Measurements from ENCODE around the gene APOC1. TPM values are rescaled to one million over a fixed set of nuclear protein-coding genes. Genes with fewer than 3 reads are reported as not detected.

Gene APOC1
- polyA plus RNA-seq, 4 donors, result 3.1 to 65.1 (median 13.4) TPM

DNA sequence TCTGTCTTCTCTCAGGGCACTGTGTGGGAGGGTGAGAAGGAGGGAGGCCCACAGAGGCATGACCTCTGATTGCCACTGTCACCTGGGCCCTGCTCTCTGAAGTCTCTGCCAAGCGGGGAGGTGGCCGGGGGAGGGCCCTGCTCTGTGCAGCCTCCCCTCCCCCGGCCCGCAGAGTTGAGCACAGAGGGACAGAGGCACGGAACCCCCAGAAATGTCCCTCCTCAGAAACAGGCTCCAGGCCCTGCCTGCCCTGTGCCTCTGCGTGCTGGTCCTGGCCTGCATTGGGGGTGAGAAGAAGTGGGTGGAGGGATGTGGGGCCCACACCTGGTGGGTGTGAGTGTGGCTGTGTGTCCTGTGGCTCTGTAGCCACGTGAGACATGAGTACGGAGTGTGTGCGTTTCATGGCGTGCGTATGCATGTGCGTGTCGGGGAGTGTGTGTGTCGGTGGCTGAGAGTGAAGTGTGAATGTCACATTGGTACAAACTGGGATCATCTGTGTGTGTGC is 27.7 kb downstream of the APOC1 start, which contains the start of gene APOC4:
APOC4 (plus strand) TSS at position 171 of the 505 bp plus-strand sequence; CDS start at position 212, 41 bp downstream.
- H3K4me3 ChIP-seq (ENCODE audit: low read depth in 1 of 3, low read length in 3 of 3), result no peak within 1 kb of the TSS
- no peaks in the 10 kb centered on the region for H3K9me3 ChIP-seq (ENCODE audit: control insufficient read depth in 2 of 2, insufficient read depth in 1 of 2, low read depth in 1 of 2, low read length in 1 of 2)
- H3K27me3 ChIP-seq (ENCODE audit: control insufficient read depth in 3 of 3, insufficient read depth in 3 of 3, low read length in 3 of 3), result no peaks in the 10 kb centered on the region
- H3K36me3 ChIP-seq (ENCODE audit: control insufficient read depth in 3 of 3, insufficient read depth in 2 of 3, low read depth in 1 of 3, low read length in 3 of 3), result no peaks in the 10 kb centered on the region
- WGBS, 3 donors, result 86% methylated on average over 14 of the region's 14 CpGs
- DNase-seq (no peak), FAIRE-seq (no peak)
- no peak within 1 kb of the TSS for H3K27ac ChIP-seq (ENCODE audit: low read depth in 1 of 3, low read length in 2 of 3)
- peaks cover 0 to 12% (median 3%) of the 10 kb centered on the region in 3 donors for H3K4me1 ChIP-seq (ENCODE audit: control insufficient read depth in 3 of 3, insufficient read depth in 2 of 3, low read depth in 1 of 3, low read length in 2 of 3)

DNA sequence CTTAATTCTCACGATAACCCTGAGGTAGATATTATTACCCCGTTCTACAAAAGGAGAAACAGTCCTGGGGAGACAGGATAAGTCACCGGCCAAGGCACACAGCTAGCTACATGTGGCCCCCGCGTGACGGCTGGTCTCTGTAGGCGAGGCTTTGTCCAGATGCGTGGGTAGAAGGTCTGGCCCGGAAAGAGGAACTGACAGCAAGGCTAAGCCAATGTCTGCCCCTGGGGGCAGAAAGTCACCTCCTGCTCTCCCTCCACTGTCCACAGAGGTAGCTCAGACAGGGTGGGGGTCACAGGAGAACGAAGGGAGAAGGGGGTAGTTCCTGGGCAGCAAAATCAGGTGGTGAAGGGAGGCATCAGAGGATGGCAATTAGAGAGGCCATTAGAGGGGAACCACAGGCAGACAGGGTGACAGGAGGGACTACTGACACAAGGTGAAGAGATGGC is 29.4 kb downstream of the APOC1 start:
- H3K27ac ChIP-seq (ENCODE audit: low read depth in 1 of 3, low read length in 2 of 3), result no peak overlapping the region
- WGBS, 3 donors, result 67 to 81% (median 70%) methylated on average over 10 of the region's 10 CpGs
- H3K4me1 ChIP-seq (ENCODE audit: control insufficient read depth in 3 of 3, insufficient read depth in 2 of 3, low read depth in 1 of 3, low read length in 2 of 3), result peaks cover 0 to 14% (median 3%) of the 10 kb centered on the region in 3 donors
- FAIRE-seq (no peak), DNase-seq (no peak)
- no peaks in the 10 kb centered on the region for H3K9me3 ChIP-seq (ENCODE audit: control insufficient read depth in 2 of 2, insufficient read depth in 1 of 2, low read depth in 1 of 2, low read length in 1 of 2)
- H3K27me3 ChIP-seq (ENCODE audit: control insufficient read depth in 3 of 3, insufficient read depth in 3 of 3, low read length in 3 of 3), result no peaks in the 10 kb centered on the region
- H3K36me3 ChIP-seq (ENCODE audit: control insufficient read depth in 3 of 3, insufficient read depth in 2 of 3, low read depth in 1 of 3, low read length in 3 of 3), result peaks cover 0 to 10% (median 0%) of the 10 kb centered on the region in 3 donors
- no peak overlapping the region for H3K4me3 ChIP-seq (ENCODE audit: low read depth in 1 of 3, low read length in 3 of 3)

DNA sequence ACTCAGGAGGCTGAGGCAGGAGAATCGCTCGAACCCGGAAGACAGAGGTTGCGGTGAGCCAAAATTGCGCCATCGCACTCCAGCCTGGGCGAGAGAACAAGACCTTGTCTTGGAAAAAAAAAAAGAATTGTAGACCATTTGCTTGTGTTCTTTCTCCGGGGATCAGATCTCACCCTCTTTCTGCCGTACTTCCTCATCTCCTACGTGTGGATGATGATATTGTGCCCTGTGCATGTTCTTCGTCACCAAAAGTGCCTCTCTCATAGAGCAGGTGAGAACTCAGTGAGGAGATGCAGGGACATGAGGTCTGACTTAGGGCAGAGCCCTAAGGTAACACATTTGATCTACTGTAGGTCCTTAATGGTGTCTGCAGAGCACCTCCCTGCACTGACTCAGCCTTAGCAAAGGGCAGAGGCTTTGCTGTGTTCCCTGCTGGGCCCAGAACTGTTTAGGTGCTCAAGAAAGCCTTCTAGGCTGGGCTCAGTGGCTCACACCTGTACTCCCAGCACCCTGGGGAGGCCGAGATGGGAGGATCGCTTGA is 32.7 kb downstream of the APOC1 start:
- Histone ChIP-seq H3K27ac (ENCODE audit: low read depth in 1 of 3, low read length in 2 of 3) (no peak overlapping the region), H3K9me3 (ENCODE audit: control insufficient read depth in 2 of 2, insufficient read depth in 1 of 2, low read depth in 1 of 2, low read length in 1 of 2) (no peaks in the 10 kb centered on the region), H3K27me3 (ENCODE audit: control insufficient read depth in 3 of 3, insufficient read depth in 3 of 3, low read length in 3 of 3) (no peaks in the 10 kb centered on the region), H3K4me1 (ENCODE audit: control insufficient read depth in 3 of 3, insufficient read depth in 2 of 3, low read depth in 1 of 3, low read length in 2 of 3) (peaks cover 0 to 19% (median 3%) of the 10 kb centered on the region in 3 donors), H3K36me3 (ENCODE audit: control insufficient read depth in 3 of 3, insufficient read depth in 2 of 3, low read depth in 1 of 3, low read length in 3 of 3) (peaks cover 0 to 33% (median 0%) of the 10 kb centered on the region in 3 donors), H3K4me3 (ENCODE audit: low read depth in 1 of 3, low read length in 3 of 3) (no peak overlapping the region)
- 90 to 97% (median 90%) methylated on average over 13 of the region's 13 CpGs for WGBS, 3 donors
- FAIRE-seq (no peak), DNase-seq (no peak)

DNA sequence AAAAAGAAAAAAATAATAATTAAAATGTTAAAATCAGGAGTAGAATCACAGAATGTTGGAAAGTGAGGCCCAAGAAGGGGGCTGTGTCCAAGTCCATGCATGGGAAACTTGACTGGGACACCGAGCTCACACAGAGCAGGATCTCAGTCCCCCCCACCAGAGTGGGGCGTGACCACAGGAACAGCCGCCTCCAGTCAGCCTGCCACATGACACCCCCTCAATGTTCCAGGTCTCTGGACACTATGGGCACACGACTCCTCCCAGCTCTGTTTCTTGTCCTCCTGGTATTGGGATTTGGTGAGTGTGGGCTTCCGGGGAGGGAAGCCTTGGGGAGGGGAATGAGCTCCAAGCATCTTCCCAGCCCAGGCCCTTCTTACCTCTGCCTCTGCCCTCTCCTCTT is 33.8 kb downstream of the APOC1 start:
- peaks cover 0 to 34% (median 0%) of the 10 kb centered on the region in 3 donors for H3K36me3 ChIP-seq (ENCODE audit: control insufficient read depth in 3 of 3, insufficient read depth in 2 of 3, low read depth in 1 of 3, low read length in 3 of 3)
- peaks cover 0 to 19% (median 3%) of the 10 kb centered on the region in 3 donors for H3K4me1 ChIP-seq (ENCODE audit: control insufficient read depth in 3 of 3, insufficient read depth in 2 of 3, low read depth in 1 of 3, low read length in 2 of 3)
- no peaks in the 10 kb centered on the region for H3K9me3 ChIP-seq (ENCODE audit: control insufficient read depth in 2 of 2, insufficient read depth in 1 of 2, low read depth in 1 of 2, low read length in 1 of 2)
- H3K4me3 ChIP-seq (ENCODE audit: low read depth in 1 of 3, low read length in 3 of 3), result no peak overlapping the region
- WGBS, 3 donors, result 80 to 85% (median 81%) methylated on average over 5 of the region's 5 CpGs
- no peak overlapping the region for H3K27ac ChIP-seq (ENCODE audit: low read depth in 1 of 3, low read length in 2 of 3)
- DNase-seq (no peak), FAIRE-seq (no peak)
- H3K27me3 ChIP-seq (ENCODE audit: control insufficient read depth in 3 of 3, insufficient read depth in 3 of 3, low read length in 3 of 3), result no peaks in the 10 kb centered on the region

DNA sequence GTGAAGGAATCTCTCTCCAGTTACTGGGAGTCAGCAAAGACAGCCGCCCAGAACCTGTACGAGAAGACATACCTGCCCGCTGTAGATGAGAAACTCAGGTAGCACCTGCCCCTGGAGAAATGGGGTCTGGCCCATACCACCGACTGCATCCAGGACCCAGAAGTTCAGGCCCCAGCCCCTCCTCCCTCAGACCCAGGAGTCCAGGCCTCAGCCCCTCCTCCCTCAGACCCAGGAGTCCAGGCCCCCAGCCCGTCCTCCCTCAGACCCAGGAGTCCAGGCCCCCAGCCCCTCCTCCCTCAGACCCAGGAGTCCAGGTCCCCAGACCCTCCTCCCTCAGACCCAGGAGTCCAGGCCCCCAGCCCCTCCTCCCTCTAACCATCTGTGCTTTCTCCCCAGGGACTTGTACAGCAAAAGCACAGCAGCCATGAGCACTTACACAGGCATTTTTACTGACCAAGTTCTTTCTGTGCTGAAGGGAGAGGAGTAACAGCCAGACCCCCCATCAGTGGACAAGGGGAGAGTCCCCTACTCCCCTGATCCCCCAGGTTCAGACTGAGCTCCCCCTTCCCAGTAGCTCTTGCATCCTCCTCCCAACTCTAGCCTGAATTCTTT is 34.5 kb downstream of the APOC1 start:
- Histone ChIP-seq H3K4me1 (ENCODE audit: control insufficient read depth in 3 of 3, insufficient read depth in 2 of 3, low read depth in 1 of 3, low read length in 2 of 3) (peaks cover 0 to 25% (median 3%) of the 10 kb centered on the region in 3 donors), H3K36me3 (ENCODE audit: control insufficient read depth in 3 of 3, insufficient read depth in 2 of 3, low read depth in 1 of 3, low read length in 3 of 3) (peaks cover 0 to 37% (median 2%) of the 10 kb centered on the region in 3 donors), H3K27ac (ENCODE audit: low read depth in 1 of 3, low read length in 2 of 3) (no peak overlapping the region), H3K4me3 (ENCODE audit: low read depth in 1 of 3, low read length in 3 of 3) (no peak overlapping the region), H3K27me3 (ENCODE audit: control insufficient read depth in 3 of 3, insufficient read depth in 3 of 3, low read length in 3 of 3) (no peaks in the 10 kb centered on the region), H3K9me3 (ENCODE audit: control insufficient read depth in 2 of 2, insufficient read depth in 1 of 2, low read depth in 1 of 2, low read length in 1 of 2) (no peaks in the 10 kb centered on the region)
- DNase-seq (no peak), FAIRE-seq (no peak)
- WGBS, 3 donors, result 83 to 92% (median 90%) methylated on average over 4 to 5 of the region's 5 CpGs

DNA sequence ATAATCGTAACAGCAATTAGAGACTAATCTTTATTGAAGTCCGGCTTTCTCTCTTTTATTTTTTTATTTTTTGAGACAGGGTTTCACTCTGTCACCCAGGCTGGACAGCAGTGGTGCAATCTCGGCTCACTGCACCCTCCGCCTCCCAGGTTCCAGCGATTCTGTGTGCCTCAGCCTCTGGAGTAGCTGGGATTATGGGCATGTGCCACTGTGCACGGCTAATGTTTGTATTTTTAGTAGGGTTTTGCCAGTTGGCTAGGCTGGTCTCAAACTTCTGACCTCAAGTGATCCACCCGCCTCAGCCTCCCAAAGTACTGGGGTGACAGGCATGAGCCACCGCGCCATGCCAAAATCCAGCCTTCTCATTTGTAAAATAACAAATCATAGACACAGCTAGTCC is 35.1 kb downstream of the APOC1 start:
- Histone ChIP-seq H3K27me3 (ENCODE audit: control insufficient read depth in 3 of 3, insufficient read depth in 3 of 3, low read length in 3 of 3) (no peaks in the 10 kb centered on the region), H3K36me3 (ENCODE audit: control insufficient read depth in 3 of 3, insufficient read depth in 2 of 3, low read depth in 1 of 3, low read length in 3 of 3) (peaks cover 0 to 37% (median 2%) of the 10 kb centered on the region in 3 donors), H3K4me1 (ENCODE audit: control insufficient read depth in 3 of 3, insufficient read depth in 2 of 3, low read depth in 1 of 3, low read length in 2 of 3) (peaks cover 0 to 26% (median 3%) of the 10 kb centered on the region in 3 donors), H3K27ac (ENCODE audit: low read depth in 1 of 3, low read length in 2 of 3) (no peak overlapping the region), H3K9me3 (ENCODE audit: control insufficient read depth in 2 of 2, insufficient read depth in 1 of 2, low read depth in 1 of 2, low read length in 1 of 2) (no peaks in the 10 kb centered on the region), H3K4me3 (ENCODE audit: low read depth in 1 of 3, low read length in 3 of 3) (no peak overlapping the region)
- 79 to 92% (median 91%) methylated on average over 9 of the region's 9 CpGs for WGBS, 3 donors
- no peak for DNase-seq
- FAIRE-seq, result no peak

DNA sequence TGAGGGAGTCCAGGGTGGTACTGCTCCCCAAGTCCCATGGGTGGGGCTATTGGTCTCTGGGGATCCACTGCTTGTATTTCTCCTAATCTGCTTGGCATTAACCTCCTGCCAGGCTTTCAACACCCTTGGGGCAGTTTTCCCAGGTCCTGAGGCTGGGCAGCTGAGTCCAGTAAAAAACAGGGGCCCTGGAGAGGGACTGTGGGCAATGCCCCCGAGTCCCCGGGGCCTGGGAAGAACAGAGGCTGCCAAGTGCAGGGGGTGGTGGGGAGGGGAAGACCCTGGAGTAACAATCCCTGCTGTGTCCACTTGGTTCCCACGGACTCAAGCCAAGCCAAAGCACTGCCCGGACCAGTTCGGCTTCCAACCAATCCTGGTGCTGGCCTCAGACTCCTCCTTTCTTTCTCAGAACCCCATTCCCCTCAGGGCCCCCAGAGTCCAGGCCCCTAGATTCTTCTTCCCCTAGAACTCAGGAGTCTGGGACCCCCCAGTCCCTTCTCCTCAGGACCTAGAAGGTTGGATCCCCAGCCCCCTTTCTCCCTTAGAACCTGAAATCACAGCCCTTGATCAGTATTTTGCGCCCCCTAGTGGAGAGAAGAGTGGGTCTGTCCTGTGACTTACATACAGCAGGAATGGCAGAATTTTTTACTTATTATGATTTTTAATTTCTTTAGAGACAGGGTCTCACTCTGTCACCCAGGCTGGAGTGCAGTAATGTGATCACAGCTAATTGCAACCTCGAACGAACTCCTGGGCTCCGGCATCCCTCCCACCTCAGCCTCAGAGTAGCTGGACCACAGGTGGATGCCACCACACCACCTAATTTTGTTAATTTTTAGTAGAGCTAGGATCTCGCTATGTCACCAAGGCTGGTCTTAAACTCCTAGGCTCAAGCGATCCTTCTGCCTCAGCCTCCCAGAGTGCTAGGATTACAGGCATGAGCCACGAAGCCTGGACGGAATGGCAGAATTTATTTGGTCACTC is 37.1 kb downstream of the APOC1 start:
- Histone ChIP-seq H3K4me3 (ENCODE audit: low read depth in 1 of 3, low read length in 3 of 3) (no peak overlapping the region), H3K27me3 (ENCODE audit: control insufficient read depth in 3 of 3, insufficient read depth in 3 of 3, low read length in 3 of 3) (no peaks in the 10 kb centered on the region), H3K4me1 (ENCODE audit: control insufficient read depth in 3 of 3, insufficient read depth in 2 of 3, low read depth in 1 of 3, low read length in 2 of 3) (peaks cover 2 to 25% (median 4%) of the 10 kb centered on the region in 3 donors), H3K9me3 (ENCODE audit: control insufficient read depth in 2 of 2, insufficient read depth in 1 of 2, low read depth in 1 of 2, low read length in 1 of 2) (no peaks in the 10 kb centered on the region), H3K36me3 (ENCODE audit: control insufficient read depth in 3 of 3, insufficient read depth in 2 of 3, low read depth in 1 of 3, low read length in 3 of 3) (peaks cover 0 to 37% (median 2%) of the 10 kb centered on the region in 3 donors), H3K27ac (ENCODE audit: low read depth in 1 of 3, low read length in 2 of 3) (no peak overlapping the region)
- 48 to 53% (median 50%) methylated on average over 13 of the region's 13 CpGs for WGBS, 3 donors
- DNase-seq (peak; percentile 78 to 81), FAIRE-seq (no peak)

DNA sequence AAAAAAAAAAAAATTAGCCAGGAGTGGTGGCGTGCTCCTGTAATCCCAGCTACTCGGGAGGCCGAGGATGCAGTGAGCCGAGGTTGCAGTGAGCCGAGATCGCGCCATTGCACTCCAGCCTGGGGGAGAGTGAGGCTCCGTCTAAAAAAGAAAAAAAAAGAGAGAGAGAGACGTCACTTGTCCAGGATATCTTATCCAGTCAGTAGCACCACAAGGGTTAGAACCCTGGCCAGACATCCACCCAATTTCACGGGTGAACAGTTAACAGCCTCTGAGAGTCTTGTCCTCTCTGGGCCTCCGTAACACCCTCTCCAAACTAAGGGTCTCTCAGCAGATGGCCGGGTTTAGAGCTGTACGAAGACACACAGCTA is 39.9 kb downstream of the APOC1 start:
- Histone ChIP-seq H3K36me3 (ENCODE audit: control insufficient read depth in 3 of 3, insufficient read depth in 2 of 3, low read depth in 1 of 3, low read length in 3 of 3) (peaks cover 0 to 29% (median 2%) of the 10 kb centered on the region in 3 donors), H3K27ac (ENCODE audit: low read depth in 1 of 3, low read length in 2 of 3) (peak overlapping the region; percentile 88 to 97 (median 96)), H3K4me1 (ENCODE audit: control insufficient read depth in 3 of 3, insufficient read depth in 2 of 3, low read depth in 1 of 3, low read length in 2 of 3) (peaks cover 6 to 27% (median 7%) of the 10 kb centered on the region in 3 donors), H3K4me3 (ENCODE audit: low read depth in 1 of 3, low read length in 3 of 3) (peak overlapping the region; percentile 86 to 95 (median 92)), H3K9me3 (ENCODE audit: control insufficient read depth in 2 of 2, insufficient read depth in 1 of 2, low read depth in 1 of 2, low read length in 1 of 2) (no peaks in the 10 kb centered on the region), H3K27me3 (ENCODE audit: control insufficient read depth in 3 of 3, insufficient read depth in 3 of 3, low read length in 3 of 3) (no peaks in the 10 kb centered on the region)
- no peak for FAIRE-seq
- no peak for DNase-seq
- WGBS, 3 donors, result 22 to 33% (median 24%) methylated on average over 12 to 13 of the region's 13 CpGs
